ENCODE results near the gene SLC22A1.
"Not testable (repeated sequence)": the region's sequence is repeated elsewhere in the genome, so short reads cannot be mapped to it uniquely, and the experiment has no call there.

The SLC22A1 gene

DNA sequence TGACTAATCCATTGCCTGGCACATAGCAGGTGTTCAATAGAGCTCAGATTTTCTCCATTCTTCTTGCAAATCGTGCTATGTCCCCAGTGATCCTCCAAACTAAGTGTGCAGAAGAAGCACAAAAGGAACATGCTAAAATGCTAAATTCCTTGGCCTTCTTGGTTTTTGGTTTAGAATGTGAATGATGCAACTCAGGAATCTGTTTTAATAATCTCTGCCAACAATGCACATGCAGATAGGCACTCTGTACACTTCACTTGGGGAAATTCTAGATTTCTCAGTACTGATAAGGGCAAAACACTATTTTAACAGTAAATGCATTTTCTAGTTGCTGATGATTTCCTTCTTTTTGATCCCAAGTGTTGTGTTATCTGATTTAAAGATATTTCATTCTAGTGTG lies 35.2 kb downstream of the SLC22A1 start:
- Mint-ChIP-seq H3K9me3 (no peaks in the 10 kb centered on the region), H3K36me3 (ENCODE audit: low read depth) (peaks cover 6% of the 10 kb centered on the region), H3K27ac (no peak overlapping the region), H3K27me3 (ENCODE audit: low read depth) (no peaks in the 10 kb centered on the region), H3K4me1 (ENCODE audit: low read depth) (no peaks in the 10 kb centered on the region), H3K4me3 (no peak overlapping the region)

DNA sequence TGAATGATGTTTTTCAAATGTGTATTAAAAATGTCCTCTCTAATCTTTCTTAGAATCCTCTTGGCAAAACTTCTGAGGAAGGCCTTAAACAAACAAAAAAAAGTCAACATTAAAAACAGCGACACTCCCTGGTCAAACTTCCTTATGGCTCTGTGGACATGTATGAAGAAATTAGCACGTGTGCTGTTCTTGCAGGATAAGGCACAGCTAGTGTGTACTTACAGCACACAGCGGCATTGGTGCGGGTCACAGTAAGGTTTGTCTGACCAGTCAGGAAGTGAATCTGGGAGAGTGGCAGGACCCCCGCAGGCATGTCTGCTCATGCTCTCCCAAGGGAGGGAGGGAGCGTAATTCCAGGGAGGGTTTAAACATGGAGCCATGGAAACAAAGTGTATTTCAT lies 38.8 kb downstream of the SLC22A1 start:
- H3K4me3 Mint-ChIP-seq: no peak overlapping the region
- no peak overlapping the region for H3K27ac Mint-ChIP-seq
- H3K36me3 Mint-ChIP-seq (ENCODE audit: low read depth): peaks cover 4% of the 10 kb centered on the region
- H3K4me1 Mint-ChIP-seq (ENCODE audit: low read depth): no peaks in the 10 kb centered on the region
- H3K27me3 Mint-ChIP-seq (ENCODE audit: low read depth): no peaks in the 10 kb centered on the region
- H3K9me3 Mint-ChIP-seq: no peaks in the 10 kb centered on the region

DNA sequence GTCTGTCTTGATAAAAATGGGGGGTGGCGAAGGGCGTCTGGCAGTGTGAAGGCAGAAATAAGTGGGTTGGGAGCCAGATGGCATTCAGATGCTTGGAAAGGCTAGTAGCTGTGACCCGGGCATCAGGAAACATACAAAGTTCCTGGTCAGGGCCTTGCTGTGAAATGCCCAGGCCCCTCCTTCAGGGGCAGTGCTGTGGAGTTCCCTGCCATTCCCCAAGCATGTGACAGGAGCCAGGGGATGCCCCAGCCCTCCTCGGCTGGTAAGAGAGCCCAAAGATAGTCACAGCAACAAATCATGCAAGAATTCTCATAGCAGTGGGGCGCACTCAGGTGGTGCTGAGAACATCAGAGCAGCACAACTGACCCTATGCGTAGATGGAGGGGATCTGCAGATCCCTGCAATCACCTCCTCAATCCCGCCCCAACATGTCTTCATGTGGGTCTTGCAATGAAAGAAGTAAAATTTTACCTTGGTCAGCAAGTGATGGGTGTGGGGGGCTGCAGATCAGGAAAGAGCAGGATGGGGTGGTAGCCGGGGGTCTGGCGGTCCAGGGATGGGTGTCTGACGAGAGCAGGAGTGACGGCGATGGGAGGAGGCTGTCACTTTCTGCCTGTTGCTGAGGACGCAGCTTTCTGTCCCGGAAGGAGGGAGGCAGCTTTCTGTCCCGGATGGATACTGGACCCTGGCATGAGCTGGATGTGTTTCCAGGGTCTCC lies 39.5 kb downstream of the SLC22A1 start:
- Mint-ChIP-seq H3K27me3 (ENCODE audit: low read depth) (no peaks in the 10 kb centered on the region), H3K4me1 (ENCODE audit: low read depth) (no peaks in the 10 kb centered on the region), H3K4me3 (no peak overlapping the region), H3K27ac (no peak overlapping the region), H3K9me3 (no peaks in the 10 kb centered on the region), H3K36me3 (ENCODE audit: low read depth) (peaks cover 2% of the 10 kb centered on the region)

DNA sequence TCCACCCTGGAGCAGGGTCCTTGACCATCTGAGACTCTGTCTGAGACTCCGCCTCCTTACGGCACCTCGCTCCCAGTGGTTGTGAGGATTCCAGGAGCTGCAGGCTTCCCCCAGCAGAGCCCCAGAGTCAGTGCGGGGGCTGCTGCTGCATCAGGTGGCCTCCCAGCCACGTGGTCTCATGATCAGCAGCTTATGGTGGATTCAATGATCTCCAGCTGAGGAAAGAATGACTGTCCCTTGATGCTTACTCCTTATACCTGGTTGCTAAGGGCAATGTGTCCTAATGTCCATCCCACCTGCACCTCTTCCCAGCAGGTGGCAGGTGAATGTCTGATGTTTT lies 40.0 kb downstream of the SLC22A1 start:
- H3K4me1 Mint-ChIP-seq (ENCODE audit: low read depth): no peaks in the 10 kb centered on the region
- H3K36me3 Mint-ChIP-seq (ENCODE audit: low read depth): peaks cover 2% of the 10 kb centered on the region
- no peak overlapping the region for H3K4me3 Mint-ChIP-seq
- no peak overlapping the region for H3K27ac Mint-ChIP-seq
- H3K9me3 Mint-ChIP-seq: no peaks in the 10 kb centered on the region
- H3K27me3 Mint-ChIP-seq (ENCODE audit: low read depth): no peaks in the 10 kb centered on the region

DNA sequence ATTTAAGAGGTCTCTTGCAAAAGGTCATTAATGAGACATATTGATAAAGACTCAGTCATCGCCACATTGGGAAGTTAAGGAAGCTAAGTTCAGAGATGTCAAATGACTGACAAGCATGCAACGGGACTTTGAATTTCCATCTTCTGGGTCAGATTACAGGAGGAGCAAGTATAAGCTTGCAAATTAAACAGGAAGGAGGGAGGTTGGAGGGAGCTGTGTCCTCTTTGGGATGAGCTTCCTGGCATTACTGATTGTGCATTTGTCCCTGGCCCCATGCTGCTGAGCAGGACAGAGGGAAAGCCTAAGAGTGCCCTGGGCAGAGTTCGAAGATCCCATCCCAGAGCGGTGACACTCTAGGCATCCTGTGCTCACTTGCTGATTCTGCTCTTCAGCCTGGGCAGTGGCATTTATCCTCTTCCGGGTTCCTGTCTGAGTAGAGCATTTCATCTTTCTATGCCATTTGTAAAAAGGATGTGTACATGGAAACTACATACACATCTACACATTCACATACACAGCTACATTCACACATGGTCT lies 40.5 kb downstream of the SLC22A1 start:
- Mint-ChIP-seq H3K4me1 (ENCODE audit: low read depth) (no peaks in the 10 kb centered on the region), H3K27me3 (ENCODE audit: low read depth) (no peaks in the 10 kb centered on the region), H3K4me3 (no peak overlapping the region), H3K9me3 (no peaks in the 10 kb centered on the region), H3K36me3 (ENCODE audit: low read depth) (peaks cover 2% of the 10 kb centered on the region), H3K27ac (no peak overlapping the region)

DNA sequence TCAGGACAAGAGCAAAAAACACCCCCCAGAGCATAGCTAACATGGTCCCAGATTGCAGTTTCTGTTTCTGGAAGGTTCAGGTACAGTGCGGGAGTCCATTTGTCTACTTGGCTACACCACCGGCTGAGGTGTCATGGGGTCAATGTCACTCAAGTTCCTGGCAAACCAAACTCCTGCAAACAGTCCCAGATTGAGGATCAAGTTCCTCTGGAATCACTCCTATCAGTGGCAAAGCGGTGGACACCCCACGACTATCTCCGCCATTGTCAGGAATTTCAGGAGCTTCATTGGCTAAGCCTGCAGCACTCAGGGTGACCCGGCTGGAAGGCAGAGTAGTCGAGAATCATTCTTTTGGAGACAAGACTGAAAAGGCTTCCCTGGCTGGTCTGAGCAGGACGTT lies 41.8 kb downstream of the SLC22A1 start:
- H3K27me3 Mint-ChIP-seq (ENCODE audit: low read depth): no peaks in the 10 kb centered on the region
- no peaks in the 10 kb centered on the region for H3K36me3 Mint-ChIP-seq (ENCODE audit: low read depth)
- H3K4me1 Mint-ChIP-seq (ENCODE audit: low read depth): no peaks in the 10 kb centered on the region
- H3K4me3 Mint-ChIP-seq: no peak overlapping the region
- H3K9me3 Mint-ChIP-seq: no peaks in the 10 kb centered on the region
- no peak overlapping the region for H3K27ac Mint-ChIP-seq

DNA sequence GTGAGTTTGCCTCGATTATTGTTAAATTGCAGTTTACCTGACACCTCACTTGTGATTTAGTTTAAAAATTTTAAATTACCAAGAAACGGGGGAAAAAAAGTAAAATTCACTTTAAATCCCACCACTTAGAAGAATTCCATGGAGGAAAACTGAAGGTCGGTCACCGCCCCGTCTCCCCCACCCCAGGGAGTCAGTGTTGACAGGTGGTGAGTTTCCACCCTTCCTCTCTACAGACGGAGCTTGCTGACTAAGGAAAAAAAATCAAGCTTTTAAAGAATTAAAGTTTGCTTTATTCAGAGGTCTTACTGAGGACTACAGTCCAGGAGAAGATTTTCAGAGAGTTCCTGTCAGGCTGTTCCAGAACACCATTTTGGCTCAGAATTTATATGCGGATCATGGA lies 42.3 kb downstream of the SLC22A1 start:
- no peaks in the 10 kb centered on the region for H3K9me3 Mint-ChIP-seq
- H3K36me3 Mint-ChIP-seq (ENCODE audit: low read depth): no peaks in the 10 kb centered on the region
- no peaks in the 10 kb centered on the region for H3K27me3 Mint-ChIP-seq (ENCODE audit: low read depth)
- no peaks in the 10 kb centered on the region for H3K4me1 Mint-ChIP-seq (ENCODE audit: low read depth)
- H3K4me3 Mint-ChIP-seq: no peak overlapping the region
- no peak overlapping the region for H3K27ac Mint-ChIP-seq

DNA sequence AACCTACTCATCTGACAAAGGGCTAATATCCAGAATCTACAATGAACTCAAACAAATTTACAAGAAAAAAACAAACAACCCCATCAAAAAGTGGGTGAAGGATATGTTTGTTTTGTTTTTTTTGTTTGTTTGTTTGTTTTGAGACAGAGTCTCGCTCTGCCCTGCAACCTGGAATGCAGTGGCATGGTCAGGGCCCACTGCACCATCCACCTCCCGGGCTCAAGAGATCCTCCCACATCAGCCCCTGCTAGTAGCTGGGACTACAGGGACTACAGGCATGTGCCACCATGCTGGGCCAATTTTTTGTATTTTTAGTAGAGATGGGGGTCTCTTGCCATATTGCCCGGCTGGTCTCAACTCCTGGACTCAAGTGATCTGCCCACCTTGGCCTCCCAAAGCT lies 44.3 kb downstream of the SLC22A1 start:
- H3K4me1 Mint-ChIP-seq (ENCODE audit: low read depth); H3K9me3 Mint-ChIP-seq; H3K36me3 Mint-ChIP-seq (ENCODE audit: low read depth); H3K27me3 Mint-ChIP-seq (ENCODE audit: low read depth); H3K27ac Mint-ChIP-seq; H3K4me3 Mint-ChIP-seq: not testable (repeated sequence)

DNA sequence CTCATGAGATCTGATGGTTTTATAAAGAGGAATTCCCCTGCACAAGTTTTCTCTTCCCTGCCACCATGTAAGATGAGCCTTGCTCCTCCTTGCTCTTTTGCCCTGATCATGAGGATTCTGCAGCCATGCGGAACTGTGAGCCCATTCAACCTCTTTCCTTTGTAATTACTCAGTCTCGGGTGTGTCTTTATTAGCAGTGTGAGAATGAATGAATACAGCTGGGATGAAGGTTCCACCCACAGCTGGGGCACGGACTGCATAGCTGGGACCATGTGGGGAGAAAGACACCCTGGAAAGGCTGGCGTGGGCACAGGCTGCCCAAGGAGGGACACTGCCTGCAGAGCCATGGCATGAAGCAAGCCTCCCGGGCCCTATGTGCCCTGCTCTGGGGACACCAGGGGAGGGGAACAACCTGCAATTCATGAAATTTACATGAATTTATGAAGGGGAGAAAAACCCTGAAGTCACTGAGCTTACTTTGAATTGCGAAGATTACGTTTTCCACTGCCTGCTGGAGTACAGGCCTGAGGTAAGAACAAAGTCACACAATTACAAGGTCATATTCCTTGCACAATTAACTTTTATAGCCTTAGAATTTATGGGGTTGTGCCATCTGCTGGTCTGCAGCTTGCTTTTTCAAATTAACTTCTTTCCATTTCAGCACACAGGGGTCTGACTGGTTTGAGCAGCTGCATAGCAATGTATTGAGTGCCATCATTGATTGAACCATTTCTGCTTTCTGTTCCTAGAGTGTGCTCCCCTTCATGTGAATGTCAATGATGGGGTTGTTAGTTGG lies 46.2 kb downstream of the SLC22A1 start:
- no peak overlapping the region for H3K4me3 Mint-ChIP-seq

DNA sequence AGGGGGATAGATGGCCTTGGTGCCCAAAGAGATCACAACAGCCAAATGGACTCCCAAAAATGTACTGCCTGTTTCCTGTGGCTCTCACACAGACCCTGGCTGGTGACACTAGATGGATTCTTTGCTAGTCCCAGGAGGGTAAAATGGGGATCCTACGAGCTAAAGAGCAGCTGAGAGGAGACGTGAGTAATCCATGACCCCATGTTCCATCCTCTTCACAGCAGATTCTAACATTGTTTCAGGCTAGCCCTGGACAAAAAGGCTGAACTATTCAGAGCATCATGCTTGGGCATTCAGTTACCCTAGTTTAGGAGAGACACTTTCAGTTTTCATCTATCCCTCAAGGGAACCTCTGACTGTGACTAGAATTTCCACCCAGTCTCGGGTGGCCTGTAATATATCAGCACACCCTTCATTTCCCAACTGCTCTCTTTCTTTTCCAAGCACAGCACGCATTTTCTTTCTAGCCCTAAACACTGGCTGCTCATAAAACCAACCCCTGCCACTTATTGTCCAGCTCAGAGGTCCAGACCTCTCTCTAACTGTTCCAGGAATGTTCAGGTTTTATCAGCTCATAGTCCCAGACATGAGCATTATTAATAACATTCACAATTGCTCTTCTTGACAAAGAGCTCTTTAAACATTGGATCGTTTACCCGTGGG lies 48.5 kb downstream of the SLC22A1 start:
- Mint-ChIP-seq H3K4me1 (ENCODE audit: low read depth) (no peaks in the 10 kb centered on the region), H3K9me3 (no peaks in the 10 kb centered on the region), H3K27ac (no peak overlapping the region), H3K27me3 (ENCODE audit: low read depth) (peaks cover 8% of the 10 kb centered on the region), H3K36me3 (ENCODE audit: low read depth) (no peaks in the 10 kb centered on the region), H3K4me3 (no peak overlapping the region)

More for the DNA sequence above, 46.2 kb downstream of the SLC22A1 start:
- Mint-ChIP-seq H3K27ac (no peak overlapping the region), H3K4me1 (ENCODE audit: low read depth) (no peaks in the 10 kb centered on the region), H3K36me3 (ENCODE audit: low read depth) (no peaks in the 10 kb centered on the region), H3K9me3 (no peaks in the 10 kb centered on the region), H3K27me3 (ENCODE audit: low read depth) (peaks cover 8% of the 10 kb centered on the region)

DNA sequence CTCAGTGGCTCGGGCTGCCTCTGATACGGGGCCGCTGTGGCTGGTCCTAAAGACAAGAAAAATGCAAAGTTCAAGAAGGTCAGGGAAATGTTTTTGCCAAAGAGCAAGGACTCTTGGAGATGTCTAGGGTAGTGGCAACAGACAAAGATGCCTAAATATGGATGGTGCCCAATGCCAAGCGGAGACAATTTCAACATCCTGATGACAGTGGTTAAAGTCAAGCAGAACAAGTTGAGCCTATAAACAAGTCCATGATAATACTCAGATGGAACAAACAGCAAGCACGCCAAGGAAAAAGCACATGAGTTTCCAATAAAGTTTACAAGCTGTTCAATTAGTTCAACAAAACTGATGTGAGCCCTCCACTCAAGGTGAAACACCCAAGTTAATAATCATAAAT lies 51.1 kb downstream of the SLC22A1 start:
- Mint-ChIP-seq H3K27me3 (ENCODE audit: low read depth) (peaks cover 21% of the 10 kb centered on the region), H3K4me1 (ENCODE audit: low read depth) (no peaks in the 10 kb centered on the region), H3K4me3 (no peak overlapping the region), H3K27ac (no peak overlapping the region), H3K36me3 (ENCODE audit: low read depth) (no peaks in the 10 kb centered on the region), H3K9me3 (no peaks in the 10 kb centered on the region)

DNA sequence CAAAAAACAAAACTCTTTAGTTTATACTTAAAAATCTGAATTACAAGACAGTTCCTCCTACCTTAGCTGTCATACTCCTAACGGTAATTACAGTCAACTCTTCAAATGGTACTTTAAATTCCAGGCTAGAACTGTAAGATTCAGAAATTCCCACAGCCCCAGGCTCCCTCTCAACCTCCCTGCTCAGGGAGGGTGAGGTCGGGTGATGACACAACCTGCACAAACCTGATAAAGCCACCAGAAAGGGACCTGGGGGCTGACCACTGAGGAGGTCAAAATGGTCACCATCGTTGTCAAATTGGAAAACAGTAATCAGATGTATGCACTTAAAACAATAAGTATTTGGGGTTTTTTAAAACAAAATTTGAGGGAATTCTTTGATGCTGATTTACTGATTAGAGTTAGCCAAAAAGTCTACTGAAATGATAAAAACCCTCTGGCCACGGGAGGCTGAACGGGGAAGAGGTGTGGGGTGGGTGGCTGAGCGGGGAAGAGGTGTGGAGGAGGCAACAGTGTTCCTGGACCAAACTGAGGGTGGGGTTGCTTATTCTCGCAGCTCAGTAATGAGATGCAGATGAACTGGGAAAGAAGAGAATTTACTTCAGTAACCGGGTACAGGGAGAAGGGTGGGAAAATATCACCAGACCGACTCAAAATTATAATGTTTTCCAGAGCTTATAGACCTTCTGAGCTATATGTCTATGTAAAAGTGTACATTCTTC lies 52.4 kb downstream of the SLC22A1 start:
- no peaks in the 10 kb centered on the region for H3K36me3 Mint-ChIP-seq (ENCODE audit: low read depth)
- no peaks in the 10 kb centered on the region for H3K9me3 Mint-ChIP-seq
- H3K27ac Mint-ChIP-seq: no peak overlapping the region
- no peaks in the 10 kb centered on the region for H3K4me1 Mint-ChIP-seq (ENCODE audit: low read depth)
- peaks cover 24% of the 10 kb centered on the region for H3K27me3 Mint-ChIP-seq (ENCODE audit: low read depth)
- no peak overlapping the region for H3K4me3 Mint-ChIP-seq

DNA sequence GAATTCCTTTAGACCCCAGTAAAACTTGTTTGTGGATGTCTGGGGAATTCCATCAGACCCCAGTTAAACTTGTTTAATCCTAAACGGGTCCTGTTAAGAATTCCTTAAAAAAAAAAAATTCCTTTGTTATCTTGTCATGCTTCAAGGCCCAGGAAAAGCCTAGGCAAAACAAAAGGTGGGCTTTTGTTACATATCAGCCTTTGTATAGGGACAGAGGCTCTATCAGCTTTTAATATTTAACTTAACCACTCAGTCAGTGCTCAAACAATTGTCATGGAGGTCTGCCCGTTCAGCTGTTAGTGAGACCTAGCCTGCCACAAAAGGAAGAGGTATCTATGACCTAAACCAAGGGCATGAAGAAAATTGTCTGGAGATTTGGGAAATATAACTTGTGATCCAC lies 53.1 kb downstream of the SLC22A1 start:
- H3K27ac Mint-ChIP-seq: no peak overlapping the region
- no peaks in the 10 kb centered on the region for H3K4me1 Mint-ChIP-seq (ENCODE audit: low read depth)
- H3K9me3 Mint-ChIP-seq: no peaks in the 10 kb centered on the region
- H3K4me3 Mint-ChIP-seq: no peak overlapping the region
- H3K36me3 Mint-ChIP-seq (ENCODE audit: low read depth): no peaks in the 10 kb centered on the region
- peaks cover 24% of the 10 kb centered on the region for H3K27me3 Mint-ChIP-seq (ENCODE audit: low read depth)

DNA sequence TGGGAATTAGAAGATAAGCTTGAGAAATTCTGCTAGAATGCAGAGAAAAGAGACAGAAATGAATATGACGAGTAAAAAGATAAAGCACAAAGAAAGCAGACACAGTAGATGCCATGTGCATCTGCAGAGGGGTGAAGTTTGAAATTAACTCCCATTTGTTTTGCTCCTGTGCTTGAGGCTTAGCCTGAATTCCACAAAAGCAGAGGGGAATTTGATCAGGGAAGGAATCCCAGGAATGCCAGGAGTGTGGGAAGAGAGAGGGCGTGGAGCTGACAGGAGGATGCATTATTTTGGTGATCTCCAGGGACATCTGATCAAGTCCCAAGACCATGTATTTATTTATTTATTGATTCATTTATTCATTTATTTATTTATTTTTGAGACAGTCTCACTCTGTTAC lies 55.6 kb downstream of the SLC22A1 start:
- Mint-ChIP-seq H3K9me3 (no peaks in the 10 kb centered on the region), H3K27me3 (ENCODE audit: low read depth) (peaks cover 32% of the 10 kb centered on the region), H3K4me3 (no peak overlapping the region), H3K27ac (no peak overlapping the region), H3K36me3 (ENCODE audit: low read depth) (no peaks in the 10 kb centered on the region), H3K4me1 (ENCODE audit: low read depth) (no peaks in the 10 kb centered on the region)
